Tibial artery (tissue), 4 donors: ENCODE measurements around the gene ATP2B1.

Experiments
- DNase-seq, 2 donors: peaks; one replicate each; pipeline ENCODE4 v3.0.0-alpha.2; 2019
- H3K27ac ChIP-seq, 2 donors: fragments of 200-600 bp; sonication (generic) in 1 of 2; 1 replicate in 1 of 2; 2 replicates in 1 of 2; pipeline ENCODE4 v1.5.1; 2018 to 2019; ENCODE audit warnings: mild to moderate bottlenecking in 1 of 2
- H3K27me3 ChIP-seq, 2 donors: fragments of 200-600 bp; sonication (generic) in 1 of 2; one replicate each; pipeline versions ENCODE4 v1.5.1 to v1.6.0; 2016 to 2019
- H3K36me3 ChIP-seq, 3 donors: fragments of 200-600 bp; sonication (generic) in 2 of 3; one replicate each; pipeline ENCODE4 v1.5.1; 2016 to 2019; ENCODE audit warnings: mild to moderate bottlenecking in 2 of 3
- H3K4me1 ChIP-seq, 4 donors: fragments of 200-600 bp; sonication (generic) in 2 of 4; 1 replicate in 3 of 4; 2 replicates in 1 of 4; pipeline ENCODE4 v1.5.1; 2016 to 2019
- H3K4me3 ChIP-seq, 2 donors: fragments of 200-600 bp; sonication (generic) in 1 of 2; 1 replicate in 1 of 2; 2 replicates in 1 of 2; pipeline ENCODE4 v1.5.1; 2018 to 2019; ENCODE audit warnings: mild to moderate bottlenecking in 2 of 2
- H3K9me3 ChIP-seq, 3 donors: fragments of 200-600 bp; sonication (generic) in 1 of 3; one replicate each; pipeline ENCODE4 v1.5.1; 2016 to 2019
- CTCF ChIP-seq, 2 experiments: fragments of 200-600 bp in 1 of 2; fragments of 450-650 bp in 1 of 2; IDR thresholded peaks; one replicate each; pipeline ENCODE4 v1.5.1; 2017 to 2019; ENCODE audit warnings: antibody characterized with exemption in 2 of 2, mild to moderate bottlenecking in 1 of 2, moderate library complexity in 1 of 2
- intact Hi-C: fragments of 100-400 bp; cut with DNase I; formaldehyde crosslinking; loops from one replicate; pipeline ENCODE4 v1.15.0; 2023; ENCODE audit warnings: low total_unique reads

ATP2B1 gene

GRCh38 chr12:89593873-89594272 is 114.8 kb downstream of the ATP2B1 start:
- no peaks in the 10 kb centered on the region for H3K9me3 ChIP-seq
- no peak for DNase-seq

GRCh38 chr12:89593233-89593632 is 115.4 kb downstream of the ATP2B1 start:
- H3K27ac ChIP-seq, result no peak overlapping the region
- DNase-seq, result no peak
- intact Hi-C loops, result no loop called here
- H3K36me3 ChIP-seq, result peaks cover 15 to 21% (median 16%) of the 10 kb centered on the region in 3 donors
- H3K4me1 ChIP-seq, result no peaks in the 10 kb centered on the region
- no peaks in the 10 kb centered on the region for H3K9me3 ChIP-seq
- no peak overlapping the region for H3K4me3 ChIP-seq
- TF ChIP-seq CTCF (IDR thresholded peaks at IDR 0.05), result no peak
- H3K27me3 ChIP-seq, result no peaks in the 10 kb centered on the region

More at GRCh38 chr12:89593873-89594272, 114.8 kb downstream of the ATP2B1 start:
- Histone ChIP-seq H3K27me3 (no peaks in the 10 kb centered on the region), H3K36me3 (peaks cover 15 to 24% (median 22%) of the 10 kb centered on the region in 3 donors), H3K4me1 (no peaks in the 10 kb centered on the region), H3K27ac (no peak overlapping the region), H3K4me3 (no peak overlapping the region)
- TF ChIP-seq CTCF (IDR thresholded peaks at IDR 0.05), result no peak
- intact Hi-C loops, result no loop called here

DNA sequence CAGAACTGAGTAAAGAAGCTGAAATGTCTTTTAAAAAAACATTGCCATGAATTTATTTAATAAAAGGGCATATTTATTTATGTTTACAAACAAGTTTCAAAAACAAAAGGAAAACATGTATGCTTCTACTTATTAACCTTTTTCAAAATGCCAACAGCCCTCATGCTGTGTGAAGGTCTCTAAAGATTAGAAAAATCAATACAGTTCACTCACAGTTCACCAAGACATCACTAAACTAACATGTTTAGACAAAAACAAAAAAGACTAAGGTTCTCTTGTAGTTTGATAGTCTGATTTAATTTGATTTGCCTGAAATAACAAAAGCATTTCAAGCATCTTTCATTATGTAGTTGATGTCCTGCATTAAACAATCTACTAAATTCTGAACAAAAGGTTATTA is 118.9 kb downstream of the ATP2B1 start:
- no peak for TF ChIP-seq CTCF (IDR thresholded peaks at IDR 0.05)
- H3K4me1 ChIP-seq, result no peaks in the 10 kb centered on the region
- H3K4me3 ChIP-seq, result no peak overlapping the region
- intact Hi-C loops, result no loop called here
- H3K27me3 ChIP-seq, result no peaks in the 10 kb centered on the region
- no peak for DNase-seq
- peaks cover 10 to 21% (median 13%) of the 10 kb centered on the region in 3 donors for H3K36me3 ChIP-seq
- no peaks in the 10 kb centered on the region for H3K9me3 ChIP-seq
- no peak overlapping the region for H3K27ac ChIP-seq

GRCh38 chr12:89578499-89578898 is 130.1 kb downstream of the ATP2B1 start:
- no peak for DNase-seq
- intact Hi-C loops, result no loop called here
- Histone ChIP-seq H3K9me3 (no peaks in the 10 kb centered on the region), H3K27ac (no peak overlapping the region), H3K36me3 (no peaks in the 10 kb centered on the region), H3K27me3 (no peaks in the 10 kb centered on the region), H3K4me1 (no peaks in the 10 kb centered on the region), H3K4me3 (no peak overlapping the region)
- TF ChIP-seq CTCF (IDR thresholded peaks at IDR 0.05), result no peak

GRCh38 chr12:89576572-89577220 is 131.9 kb downstream of the ATP2B1 start:
- H3K4me3 ChIP-seq, result no peak overlapping the region
- H3K36me3 ChIP-seq, result no peaks in the 10 kb centered on the region
- no peaks in the 10 kb centered on the region for H3K27me3 ChIP-seq
- DNase-seq, result no peak
- TF ChIP-seq CTCF (IDR thresholded peaks at IDR 0.05), result no peak
- H3K4me1 ChIP-seq, result no peaks in the 10 kb centered on the region
- H3K27ac ChIP-seq, result no peak overlapping the region
- intact Hi-C loops, result no loop called here
- no peaks in the 10 kb centered on the region for H3K9me3 ChIP-seq

GRCh38 chr12:89575374-89575773 is 133.3 kb downstream of the ATP2B1 start:
- DNase-seq, result no peak
- intact Hi-C loops, result no loop called here
- no peak for TF ChIP-seq CTCF (IDR thresholded peaks at IDR 0.05)
- no peak overlapping the region for H3K4me3 ChIP-seq
- H3K27ac ChIP-seq, result no peak overlapping the region
- H3K36me3 ChIP-seq, result no peaks in the 10 kb centered on the region
- no peaks in the 10 kb centered on the region for H3K4me1 ChIP-seq
- no peaks in the 10 kb centered on the region for H3K27me3 ChIP-seq
- no peaks in the 10 kb centered on the region for H3K9me3 ChIP-seq
